ENCODE data around the gene KRTAP1-3.
A peak's percentile ranks its signal among the peaks of the same experiment; 100 is the strongest.
"Not testable (repeated sequence)": the region's sequence is repeated elsewhere in the genome, so short reads cannot be mapped to it uniquely, and the experiment has no call there.

KRTAP1-3 gene

DNA sequence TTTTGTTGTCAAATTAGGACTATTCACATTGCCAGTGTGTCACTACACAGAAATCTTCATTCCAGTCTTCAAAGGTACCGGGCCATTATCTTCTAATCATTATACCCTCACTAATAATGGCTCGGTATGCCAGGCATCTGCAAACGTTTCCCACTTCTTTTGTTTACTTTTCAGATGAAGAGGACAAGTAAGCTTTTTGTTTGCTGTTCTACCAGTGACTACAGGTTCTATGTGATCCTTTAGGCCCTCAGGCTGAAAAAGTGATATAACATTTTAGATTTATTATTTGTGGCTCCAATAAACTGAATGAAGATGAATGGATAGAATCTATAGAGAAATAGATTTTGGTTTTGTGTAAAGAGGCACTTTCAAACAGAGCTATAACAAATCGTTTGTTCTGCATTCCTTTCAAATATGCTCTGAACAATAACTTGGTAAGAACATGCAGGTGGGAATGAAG is 25.3 kb downstream of the KRTAP1-3 start:
- DNase-seq, result no peak

- DNase-seq, result no peak
Measured at GRCh38 chr17:41008811-41009210, 25.9 kb downstream of the KRTAP1-3 start, which contains the start of gene KRTAP3-1. Gene KRTAP3-1, minus strand, starts transcription at chr17:41009128. Its CDS starts 54 bp downstream, at chr17:41009074.

GRCh38 chr17:41004397-41004796 is 30.3 kb downstream of the KRTAP1-3 start:
- no peak for DNase-seq

- DNase-seq, result no peak
Measured at GRCh38 chr17:41003926-41004325, 30.7 kb downstream of the KRTAP1-3 start.

DNA sequence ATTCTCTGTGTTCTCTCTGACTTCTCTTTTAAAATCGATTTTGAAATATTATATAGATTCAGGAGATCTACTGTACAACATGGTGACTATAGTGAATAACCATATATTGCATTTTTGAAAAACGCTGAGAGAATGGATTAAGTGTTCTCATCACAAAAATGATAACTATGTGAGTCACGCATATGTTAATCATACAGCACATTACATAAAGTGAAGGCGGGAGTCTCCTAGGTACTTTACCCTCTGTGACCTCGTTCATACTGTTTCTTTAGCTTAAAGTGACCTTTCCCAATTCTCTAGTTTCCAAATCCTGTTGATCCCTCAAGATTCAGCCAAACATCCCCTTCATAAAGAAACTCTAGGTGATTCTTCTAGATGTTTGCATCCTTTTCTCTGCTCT is 31.9 kb downstream of the KRTAP1-3 start:
- DNase-seq, result no peak

- DNase-seq, result no peak
Measured at GRCh38 chr17:41001795-41002194, 32.9 kb downstream of the KRTAP1-3 start.

GRCh38 chr17:40999563-40999962 is 35.1 kb downstream of the KRTAP1-3 start, which contains the start of gene KRTAP3-2:
Gene KRTAP3-2, minus strand, starts transcription at chr17:40999906. Its CDS starts 53 bp downstream, at chr17:40999853.
- DNase-seq, result not testable (repeated sequence)

DNA sequence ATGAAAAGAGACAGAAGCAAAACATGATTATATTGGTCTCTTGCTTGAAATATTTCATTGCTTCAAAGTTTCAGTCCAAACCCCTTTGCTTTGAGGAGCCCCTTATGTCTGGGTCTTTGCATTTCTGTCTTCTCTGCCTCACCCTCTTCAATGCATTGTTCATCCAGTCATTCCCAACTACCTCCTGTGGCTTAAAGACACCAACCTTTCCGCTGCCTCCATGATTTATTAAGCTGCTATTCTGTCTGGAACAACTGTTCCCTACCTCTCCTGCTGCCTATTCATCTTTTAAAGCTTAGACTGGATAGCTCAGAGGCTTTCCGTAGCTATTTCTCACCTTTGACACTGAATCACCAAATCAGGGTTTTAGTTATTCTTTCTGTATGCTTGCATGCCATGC is 37.3 kb downstream of the KRTAP1-3 start:
- DNase-seq, result peak; percentile 78

GRCh38 chr17:40996829-40997228 is 37.8 kb downstream of the KRTAP1-3 start:
- DNase-seq, result no peak

- DNase-seq, result no peak
Measured at GRCh38 chr17:40995116-40995515, 39.6 kb downstream of the KRTAP1-3 start.

GRCh38 chr17:40993839-40994238 is 40.8 kb downstream of the KRTAP1-3 start, which contains the start of gene KRTAP3-3:
Gene KRTAP3-3, minus strand, starts transcription at chr17:40994164. Its CDS starts 67 bp downstream, at chr17:40994097.
- no peak for DNase-seq

- no peak for DNase-seq
Measured at GRCh38 chr17:40993084-40993483, 41.6 kb downstream of the KRTAP1-3 start.

DNA sequence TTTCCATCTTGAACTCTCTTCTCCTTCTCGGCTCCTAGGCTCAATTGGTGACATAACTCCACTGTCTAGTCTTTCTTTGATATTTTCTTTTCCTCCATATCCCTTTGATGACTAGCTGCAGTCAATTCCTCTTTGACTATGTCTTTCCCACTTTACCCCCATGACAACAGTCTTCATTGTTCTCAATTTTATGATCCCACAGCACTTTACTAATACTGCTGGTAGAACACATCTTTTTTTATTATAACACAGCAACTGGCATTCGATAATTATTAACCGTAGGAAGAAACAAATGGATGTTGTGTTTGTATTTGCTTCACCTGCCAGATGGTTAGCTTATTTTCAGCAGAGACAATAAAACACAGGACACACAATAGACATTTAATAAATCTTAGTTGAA is 42.0 kb downstream of the KRTAP1-3 start:
- no peak for DNase-seq

DNA sequence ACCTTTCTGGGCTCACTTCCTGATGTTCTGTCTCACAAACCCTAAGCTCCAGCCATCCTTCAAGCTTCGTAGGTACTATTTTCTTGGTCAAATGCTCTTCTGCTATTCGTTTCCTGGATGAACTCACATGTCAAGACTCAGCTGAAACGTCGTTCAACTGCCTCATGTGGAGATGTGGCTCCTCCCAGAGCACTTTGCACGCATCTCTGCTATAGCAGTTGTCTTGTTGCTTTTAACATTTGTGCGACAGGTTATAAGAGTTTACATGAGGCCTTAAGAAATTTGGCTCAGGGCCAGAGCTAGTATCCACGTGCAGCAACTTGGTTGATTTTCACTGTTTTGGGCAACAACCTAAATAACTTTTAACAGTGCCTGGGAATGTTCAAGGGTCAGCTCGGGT is 47.8 kb downstream of the KRTAP1-3 start:
- no peak for DNase-seq

DNA sequence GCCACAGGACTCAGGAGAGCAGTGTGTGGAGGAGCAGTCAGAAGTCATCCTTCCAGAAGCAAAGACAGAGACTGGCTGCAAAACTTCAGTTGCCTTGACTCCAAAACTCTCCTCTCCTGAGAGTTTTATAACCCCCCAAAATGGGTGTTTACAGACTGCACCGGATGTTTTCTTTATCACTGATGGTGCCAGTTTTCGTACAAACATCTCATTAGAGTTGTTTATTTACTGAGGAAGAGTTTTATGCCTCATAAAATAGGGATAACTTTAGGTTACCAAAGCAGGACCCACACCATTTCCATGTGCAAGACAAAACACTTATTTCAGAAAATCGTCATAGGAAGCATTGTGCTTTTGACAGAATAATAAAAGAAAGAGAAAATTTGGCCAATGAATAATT is 50.4 kb downstream of the KRTAP1-3 start, which contains the start of gene KRT40:
KRT40 (minus strand) TSS at position 101 of the 400 bp plus-strand sequence; CDS start at position 48, 53 bp downstream.
- DNase-seq, result no peak

Measured in NCI-H2227 treated with DMSO at 0.1 percent for 48 hours (cell line).